ENCODE data around the gene PLAAT3. TPM values are rescaled to one million over a fixed set of nuclear protein-coding genes. Genes with fewer than 3 reads are reported as not detected.
"Not testable (repeated sequence)": the region's sequence is repeated elsewhere in the genome, so short reads cannot be mapped to it uniquely, and the experiment has no call there.

PLAAT3 gene
- total RNA-seq, 1 donor from 2014 or later: 15.5 TPM

- H3K79me2 ChIP-seq (ENCODE audit: insufficient read depth, low read length); H3K27ac ChIP-seq (ENCODE audit: low read depth, low read length); H3K27me3 ChIP-seq (ENCODE audit: insufficient read depth, low read length); H3K36me3 ChIP-seq (ENCODE audit: insufficient read depth, low read length); H3K9me3 ChIP-seq (ENCODE audit: insufficient read depth, low read depth, low read length); H3K27ac Mint-ChIP-seq (ENCODE audit: unreplicated experiment); FAIRE-seq; H3K4me3 ChIP-seq (ENCODE audit: insufficient read depth, low read depth, low read length); H3K4me2 ChIP-seq (ENCODE audit: low read length); H3K4me1 ChIP-seq (ENCODE audit: insufficient read depth, low read length); H3K27me3 Mint-ChIP-seq (ENCODE audit: low read depth, unreplicated experiment); DNase-seq (ENCODE audit: low read depth); H2AFZ ChIP-seq (ENCODE audit: low read depth, low read length); H4K20me1 ChIP-seq (ENCODE audit: insufficient read depth, low read length); H3K4me1 Mint-ChIP-seq (ENCODE audit: low read depth, unreplicated experiment); H3K9ac ChIP-seq (ENCODE audit: low read length); H3K4me3 Mint-ChIP-seq (ENCODE audit: unreplicated experiment): not testable (repeated sequence)
- H3K9me3 Mint-ChIP-seq (ENCODE audit: unreplicated experiment): peaks cover 36% of the 10 kb centered on the region
- H3K36me3 Mint-ChIP-seq (ENCODE audit: low read depth, unreplicated experiment): peaks cover 21% of the 10 kb centered on the region
Measured at GRCh38 chr11:63578882-63579281, 35.4 kb downstream of the PLAAT3 start.

GRCh38 chr11:63574856-63575602, 39.2 kb downstream of the PLAAT3 start:
- no peaks in the 10 kb centered on the region for H3K4me1 ChIP-seq (ENCODE audit: insufficient read depth, low read length)
- peak overlapping the region; percentile 30 for H3K9ac ChIP-seq (ENCODE audit: low read length)
- H3K4me2 ChIP-seq (ENCODE audit: low read length): peak overlapping the region; percentile 68
- H3K79me2 ChIP-seq (ENCODE audit: insufficient read depth, low read length): no peaks in the 10 kb centered on the region
- DNase-seq (ENCODE audit: low read depth) (no peak), FAIRE-seq (no peak)
- H3K36me3 ChIP-seq (ENCODE audit: insufficient read depth, low read length): no peaks in the 10 kb centered on the region
- no peaks in the 10 kb centered on the region for H3K27me3 ChIP-seq (ENCODE audit: insufficient read depth, low read length)
- H3K4me3 ChIP-seq (ENCODE audit: insufficient read depth, low read depth, low read length): peak overlapping the region; percentile 15
- no peak overlapping the region for H3K27ac ChIP-seq (ENCODE audit: low read depth, low read length)
- H3K27me3 Mint-ChIP-seq (ENCODE audit: low read depth, unreplicated experiment): no peaks in the 10 kb centered on the region
- no peaks in the 10 kb centered on the region for H3K9me3 ChIP-seq (ENCODE audit: insufficient read depth, low read depth, low read length)
- H2AFZ ChIP-seq (ENCODE audit: low read depth, low read length): peak overlapping the region; percentile 7
- peaks cover 11% of the 10 kb centered on the region for H3K9me3 Mint-ChIP-seq (ENCODE audit: unreplicated experiment)
- TF ChIP-seq EZH2 (IDR thresholded peaks at IDR 0.05; ENCODE audit: insufficient read depth, low read length): no peak
- TF ChIP-seq, protein P1, sequence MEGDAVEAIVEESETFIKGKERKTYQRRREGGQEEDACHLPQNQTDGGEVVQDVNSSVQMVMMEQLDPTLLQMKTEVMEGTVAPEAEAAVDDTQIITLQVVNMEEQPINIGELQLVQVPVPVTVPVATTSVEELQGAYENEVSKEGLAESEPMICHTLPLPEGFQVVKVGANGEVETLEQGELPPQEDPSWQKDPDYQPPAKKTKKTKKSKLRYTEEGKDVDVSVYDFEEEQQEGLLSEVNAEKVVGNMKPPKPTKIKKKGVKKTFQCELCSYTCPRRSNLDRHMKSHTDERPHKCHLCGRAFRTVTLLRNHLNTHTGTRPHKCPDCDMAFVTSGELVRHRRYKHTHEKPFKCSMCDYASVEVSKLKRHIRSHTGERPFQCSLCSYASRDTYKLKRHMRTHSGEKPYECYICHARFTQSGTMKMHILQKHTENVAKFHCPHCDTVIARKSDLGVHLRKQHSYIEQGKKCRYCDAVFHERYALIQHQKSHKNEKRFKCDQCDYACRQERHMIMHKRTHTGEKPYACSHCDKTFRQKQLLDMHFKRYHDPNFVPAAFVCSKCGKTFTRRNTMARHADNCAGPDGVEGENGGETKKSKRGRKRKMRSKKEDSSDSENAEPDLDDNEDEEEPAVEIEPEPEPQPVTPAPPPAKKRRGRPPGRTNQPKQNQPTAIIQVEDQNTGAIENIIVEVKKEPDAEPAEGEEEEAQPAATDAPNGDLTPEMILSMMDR (IDR thresholded peaks at IDR 0.05; ENCODE audit: insufficient read depth, low read depth, low read length): no peak
- H3K27ac Mint-ChIP-seq (ENCODE audit: unreplicated experiment): no peak overlapping the region
- H3K36me3 Mint-ChIP-seq (ENCODE audit: low read depth, unreplicated experiment): peaks cover 9% of the 10 kb centered on the region
- H3K4me3 Mint-ChIP-seq (ENCODE audit: unreplicated experiment): no peak overlapping the region
- no peaks in the 10 kb centered on the region for H4K20me1 ChIP-seq (ENCODE audit: insufficient read depth, low read length)
- H3K4me1 Mint-ChIP-seq (ENCODE audit: low read depth, unreplicated experiment): peaks cover 2% of the 10 kb centered on the region

- Histone ChIP-seq H2AFZ (ENCODE audit: low read depth, low read length) (peak overlapping the region; percentile 7), H4K20me1 (ENCODE audit: insufficient read depth, low read length) (no peaks in the 10 kb centered on the region), H3K27ac (ENCODE audit: low read depth, low read length) (no peak overlapping the region), H3K79me2 (ENCODE audit: insufficient read depth, low read length) (no peaks in the 10 kb centered on the region), H3K9me3 (ENCODE audit: insufficient read depth, low read depth, low read length) (no peaks in the 10 kb centered on the region), H3K4me2 (ENCODE audit: low read length) (peak overlapping the region; percentile 68), H3K4me1 (ENCODE audit: insufficient read depth, low read length) (no peaks in the 10 kb centered on the region), H3K4me3 (ENCODE audit: insufficient read depth, low read depth, low read length) (peak overlapping the region; percentile 15), H3K36me3 (ENCODE audit: insufficient read depth, low read length) (no peaks in the 10 kb centered on the region), H3K27me3 (ENCODE audit: insufficient read depth, low read length) (no peaks in the 10 kb centered on the region), H3K9ac (ENCODE audit: low read length) (peak overlapping the region; percentile 30)
- TF ChIP-seq, protein P1 (IDR thresholded peaks at IDR 0.05; ENCODE audit: insufficient read depth, low read depth, low read length): no peak
- TF ChIP-seq EZH2 (IDR thresholded peaks at IDR 0.05; ENCODE audit: insufficient read depth, low read length): no peak
- Mint-ChIP-seq H3K4me3 (ENCODE audit: unreplicated experiment) (peak overlapping the region; percentile 45), H3K27me3 (ENCODE audit: low read depth, unreplicated experiment) (no peaks in the 10 kb centered on the region), H3K4me1 (ENCODE audit: low read depth, unreplicated experiment) (peaks cover 2% of the 10 kb centered on the region), H3K36me3 (ENCODE audit: low read depth, unreplicated experiment) (peaks cover 7% of the 10 kb centered on the region), H3K27ac (ENCODE audit: unreplicated experiment) (no peak overlapping the region), H3K9me3 (ENCODE audit: unreplicated experiment) (peaks cover 7% of the 10 kb centered on the region)
- peak; percentile 55 for DNase-seq (ENCODE audit: low read depth)
- FAIRE-seq: no peak
Measured at GRCh38 chr11:63573881-63574855, 40.1 kb downstream of the PLAAT3 start.
